Panc1 (cell line): ENCODE data around the gene FAM163B.

Experiments
- POLR2AphosphoS5 ChIP-seq: IDR thresholded peaks from 2 replicates; pipeline ENCODE4 v1.6.1; 2012; ENCODE audit warnings: mild to moderate bottlenecking, low read depth, low read length, moderate library complexity
- TCF7L2 ChIP-seq: IDR thresholded peaks from 2 replicates; pipeline ENCODE4 v1.6.1; 2011; ENCODE audit warnings: mild to moderate bottlenecking, low read depth, low read length, inconsistent platforms

GRCh38 chr9:133534346-133535291, 74.6 kb downstream of the FAM163B start, which contains the start of gene ADAMTSL2:
- no peak for TF ChIP-seq TCF7L2
- TF ChIP-seq POLR2AphosphoS5: no peak
